HL-60/S4 treated with retinoic acid at 250 ng/mL for 4 days and 3 days (cell line): ENCODE data around the gene FBXL20.
"Not testable (repeated sequence)": the region's sequence is repeated elsewhere in the genome, so short reads cannot be mapped to it uniquely, and the experiment has no call there.

ENCODE experiments used
- in situ Hi-C: fragments of 300-500 bp; cut with MboI; formaldehyde crosslinking; loops from 2 replicates; pipeline ENCODE4 v1.7.0; 2022; ENCODE audit warnings: low sequenced_read_pairs

Gene FBXL20

GRCh38 chr17:39261286-39261685, 140.1 kb downstream of the FBXL20 start:
- in situ Hi-C loops, result no loop called here

GRCh38 chr17:39252788-39253460, 148.5 kb downstream of the FBXL20 start:
- in situ Hi-C loops, result no loop called here

DNA sequence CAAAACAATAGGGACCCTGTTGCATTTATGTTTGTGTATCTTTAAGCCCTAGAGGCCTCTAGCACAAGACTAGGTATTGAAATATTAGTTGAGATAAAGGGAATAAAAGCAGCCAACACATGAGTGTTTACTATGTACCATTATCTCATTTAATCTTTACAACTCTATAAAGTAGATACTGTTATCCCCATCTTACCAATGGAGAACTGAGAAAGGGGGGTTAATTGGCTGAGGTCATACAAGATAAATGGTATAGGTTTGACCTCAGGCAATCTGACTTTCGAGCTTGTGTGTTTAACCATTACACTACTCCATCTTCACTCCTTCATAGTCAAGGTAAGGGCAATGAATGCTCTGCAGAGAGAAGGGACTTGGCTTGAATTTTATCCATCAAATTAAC, 149.4 kb downstream of the FBXL20 start:
- in situ Hi-C loops, result no loop called here

GRCh38 chr17:39250076-39250475, 151.3 kb downstream of the FBXL20 start:
- in situ Hi-C loops, result not testable (repeated sequence)

DNA sequence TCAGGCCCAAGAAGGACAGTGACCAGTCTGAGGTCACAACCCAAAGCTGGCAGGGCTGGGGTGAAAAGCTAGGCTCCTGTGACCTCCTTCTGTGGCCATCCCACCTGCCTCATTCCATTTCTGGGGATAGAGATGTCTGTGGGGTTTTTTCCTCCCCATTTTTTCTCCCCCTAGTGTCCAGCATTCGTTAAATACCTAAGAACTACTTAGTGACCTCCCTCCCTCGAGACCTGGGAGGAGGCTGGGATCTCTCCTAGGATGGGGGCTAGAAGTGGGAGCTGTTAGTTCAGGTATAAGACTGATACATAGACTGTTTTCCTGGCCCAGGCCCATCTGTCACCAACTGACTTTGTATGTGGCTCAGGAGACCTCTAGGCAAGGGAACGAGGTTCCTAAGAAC, 155.2 kb downstream of the FBXL20 start:
- in situ Hi-C loops, result no loop called here

DNA sequence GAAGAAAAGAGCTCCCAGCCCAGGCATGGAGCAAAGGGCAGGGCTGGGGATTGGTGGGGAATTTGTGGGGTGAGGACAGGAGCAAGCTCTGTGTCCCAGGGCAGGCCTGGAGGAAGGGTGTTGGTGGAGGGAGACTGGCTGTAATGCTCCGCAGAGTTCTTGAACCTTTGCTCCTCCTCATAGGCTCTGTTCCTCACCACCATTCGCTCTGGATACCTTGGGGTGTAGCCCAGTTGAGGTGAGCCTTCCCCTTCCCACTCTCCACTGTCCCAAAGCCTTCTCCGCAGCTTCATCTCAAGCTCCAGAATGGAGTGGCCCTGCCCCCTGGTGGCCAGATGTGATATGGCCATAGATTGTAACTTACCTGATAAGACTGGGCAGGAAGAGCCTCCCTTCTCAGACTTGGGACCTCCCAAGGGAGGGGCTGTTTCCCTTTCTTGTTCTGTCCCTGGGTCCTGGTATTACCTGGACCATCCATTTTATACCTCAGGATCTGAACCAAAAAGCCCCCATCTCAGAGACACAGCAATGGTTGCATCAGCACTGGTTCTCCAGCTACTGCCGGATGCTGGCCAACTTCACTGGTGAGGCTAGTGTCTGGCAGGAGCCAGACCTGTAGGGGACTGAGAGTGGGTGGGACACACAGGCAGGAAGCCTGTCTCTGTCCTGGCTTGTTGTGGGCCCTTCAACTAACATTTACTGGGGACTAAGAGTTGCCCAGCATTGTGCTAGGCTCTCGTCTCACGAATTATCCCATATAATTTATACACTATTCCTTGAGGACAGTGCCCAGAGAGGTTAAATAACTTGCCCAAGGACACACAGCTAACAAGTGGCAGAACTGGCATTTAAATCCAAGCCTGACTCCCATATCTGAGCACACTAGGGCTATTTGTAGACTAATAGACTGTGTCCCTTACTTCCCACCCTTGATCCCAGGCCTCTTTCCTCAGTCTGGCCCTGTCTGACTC, 156.5 kb downstream of the FBXL20 start:
- in situ Hi-C loops, result no loop called here

- in situ Hi-C loops, result no loop called here
Measured at GRCh38 chr17:39244016-39244599, 157.3 kb downstream of the FBXL20 start.

- in situ Hi-C loops, result no loop called here
Measured at GRCh38 chr17:39243155-39243554, 158.3 kb downstream of the FBXL20 start.

DNA sequence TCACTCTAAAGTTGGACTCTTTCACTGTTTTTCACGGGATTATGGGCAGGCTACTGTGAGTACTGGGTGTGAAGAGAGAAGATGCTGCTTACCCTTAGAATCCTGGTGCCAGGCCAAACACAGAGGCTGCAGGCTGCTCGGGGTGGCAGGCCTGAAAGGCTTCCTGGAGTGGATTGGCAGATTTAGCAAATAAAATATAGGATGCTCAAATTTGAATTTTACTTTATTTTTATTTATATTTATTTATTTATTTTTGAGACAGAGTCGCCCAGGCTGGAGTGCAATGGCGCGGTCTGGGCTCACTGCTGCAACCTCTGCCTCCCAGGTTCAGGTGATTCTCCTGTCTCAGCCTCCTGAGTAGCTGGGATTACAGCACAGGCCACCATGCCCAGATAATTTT, 160.8 kb downstream of the FBXL20 start:
- in situ Hi-C loops, result no loop called here

DNA sequence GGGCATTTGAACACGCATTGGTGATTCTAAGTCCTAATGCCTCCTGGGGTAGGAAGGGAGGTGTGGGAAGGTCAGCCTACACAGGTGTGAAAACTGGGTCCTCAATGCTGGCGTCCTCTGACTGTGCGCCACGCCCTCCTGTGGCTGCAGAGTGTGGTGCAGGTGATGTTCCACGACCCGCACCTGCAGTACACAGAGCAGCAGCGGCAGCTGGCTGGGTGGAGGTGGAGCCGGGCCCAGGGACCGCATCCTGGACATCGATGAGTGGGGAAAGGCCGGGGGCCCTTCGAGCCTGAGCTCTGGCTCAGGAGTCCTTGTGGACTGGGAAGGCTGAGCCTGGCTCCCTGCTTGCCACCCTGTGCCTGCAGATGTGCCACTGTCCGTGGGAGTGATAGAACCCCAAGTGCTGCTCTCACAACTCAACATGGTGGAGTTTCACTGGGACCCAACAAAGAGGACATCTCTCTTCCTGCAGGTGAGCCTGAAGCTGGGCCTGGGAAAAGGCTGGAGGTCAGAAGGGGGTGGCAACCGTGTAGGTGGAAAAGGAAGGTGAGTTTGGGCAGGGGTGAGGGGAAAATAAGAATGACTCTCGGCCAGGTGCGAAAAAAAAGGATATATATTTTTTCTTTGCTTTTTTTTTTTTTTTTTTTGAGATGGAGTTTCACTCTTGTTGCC, 161.6 kb downstream of the FBXL20 start:
- in situ Hi-C loops, result no loop called here

GRCh38 chr17:39238311-39238972, 163.0 kb downstream of the FBXL20 start:
- in situ Hi-C loops, result no loop called here

DNA sequence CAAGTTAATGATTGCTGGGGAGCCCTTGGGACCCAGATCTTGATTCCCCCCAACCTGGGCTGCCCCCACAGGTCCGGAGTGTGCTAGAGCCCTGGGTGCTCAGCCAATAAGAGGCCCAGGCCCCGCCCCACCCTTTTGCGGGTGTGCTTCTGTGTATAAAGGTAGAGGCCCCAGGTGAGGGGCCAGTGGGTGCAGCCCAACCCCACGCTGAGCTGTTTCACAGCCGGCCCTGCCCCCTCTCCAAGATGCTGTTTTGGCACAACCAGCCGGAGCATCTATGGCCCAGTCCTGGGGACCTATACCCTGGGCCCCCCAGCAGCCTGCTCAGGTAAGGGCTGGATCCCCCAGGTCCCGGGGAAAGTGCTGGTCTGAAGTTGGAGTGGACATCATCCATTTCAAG, 163.8 kb downstream of the FBXL20 start:
- in situ Hi-C loops, result no loop called here

DNA sequence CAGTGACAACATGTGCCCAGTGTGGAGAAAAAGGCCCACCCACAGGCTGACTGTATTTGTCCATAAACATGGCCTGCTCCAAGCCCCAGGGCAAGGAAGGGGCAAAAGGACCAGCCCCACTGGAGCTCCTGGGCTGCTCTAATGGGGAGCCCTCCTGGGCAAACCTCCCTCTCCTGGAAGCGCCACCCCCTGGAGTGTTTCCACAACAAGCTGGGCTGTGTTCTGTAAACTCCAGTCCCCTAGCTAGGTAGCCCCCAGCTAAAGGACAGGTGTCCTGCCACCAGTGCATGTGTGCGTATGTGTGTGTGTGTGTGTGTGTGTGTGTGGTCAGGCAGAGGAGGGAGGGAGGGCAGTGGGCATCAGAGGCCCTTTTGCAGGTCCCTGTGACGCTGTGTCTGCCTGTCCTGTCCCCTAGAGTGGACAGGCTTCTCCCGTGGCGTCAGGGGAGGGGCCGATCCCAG, 164.4 kb downstream of the FBXL20 start:
- in situ Hi-C loops, result no loop called here

GRCh38 chr17:39236450-39236927, 164.9 kb downstream of the FBXL20 start:
- in situ Hi-C loops, result no loop called here

- in situ Hi-C loops, result no loop called here
Measured at GRCh38 chr17:39235555-39236449, 165.6 kb downstream of the FBXL20 start.

- in situ Hi-C loops, result no loop called here
Measured at GRCh38 chr17:39231591-39232551, 169.6 kb downstream of the FBXL20 start.

DNA sequence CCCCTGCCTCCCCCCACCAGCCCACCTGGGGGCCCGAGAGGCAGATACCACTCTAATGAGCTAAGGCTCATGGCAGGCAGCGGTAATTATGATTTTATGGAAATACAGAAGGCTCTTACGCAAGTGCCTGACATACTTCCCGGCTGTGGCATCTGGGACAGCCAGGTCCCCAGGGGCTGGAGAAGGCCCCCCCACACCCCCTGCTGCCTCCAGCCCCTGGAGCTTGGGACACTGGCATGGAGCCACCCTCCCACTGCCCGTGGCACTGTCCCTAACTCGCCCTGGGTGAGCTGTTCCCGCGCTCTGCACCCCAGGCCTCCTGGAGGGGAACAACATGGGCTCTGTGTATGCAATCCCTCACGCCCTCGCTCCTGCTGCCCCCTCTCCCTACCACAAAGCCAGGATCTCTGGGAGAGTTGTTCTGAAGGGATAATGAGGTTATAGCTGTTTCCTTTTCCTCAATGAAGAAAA, 170.3 kb downstream of the FBXL20 start:
- in situ Hi-C loops, result no loop called here

DNA sequence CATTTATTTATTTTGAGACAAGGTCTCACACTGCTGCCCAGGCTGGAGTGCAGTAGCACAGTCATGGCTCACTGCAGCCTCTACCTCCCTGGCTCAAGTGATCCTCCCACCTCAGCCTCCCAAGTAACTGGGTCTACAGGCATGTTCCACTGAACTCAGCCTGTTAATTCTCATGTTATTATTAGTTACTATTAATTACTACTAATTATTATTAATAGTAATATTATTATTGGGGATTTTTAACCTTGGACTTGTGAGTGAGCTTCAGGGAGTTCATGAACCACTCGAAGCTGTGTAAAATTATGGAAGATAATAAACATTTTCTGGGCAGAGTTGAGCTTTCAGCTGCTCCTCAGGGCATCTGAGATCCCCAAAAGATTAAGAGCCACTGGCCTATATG, 171.1 kb downstream of the FBXL20 start:
- in situ Hi-C loops, result no loop called here
